Urinary bladder (tissue), 4 donors: ENCODE data around the gene ZIC1. TPM values are rescaled to one million over a fixed set of nuclear protein-coding genes. Genes with fewer than 3 reads are reported as not detected.

Experiments used
- DNase-seq: peaks from one replicate; pipeline ENCODE4 v3.0.0-alpha.2; 2015; ENCODE audit errors: extremely low spot score
- H3K27ac ChIP-seq: one replicate; pipeline ENCODE4 v1.5.1; 2013; ENCODE audit warnings: low read depth, mild to moderate bottlenecking, moderate library complexity
- H3K36me3 ChIP-seq: one replicate; pipeline ENCODE4 v1.6.1; 2013; ENCODE audit warnings: mild to moderate bottlenecking, moderate library complexity; ENCODE audit not compliant: insufficient read depth
- H3K4me1 ChIP-seq: one replicate; pipeline ENCODE4 v1.6.1; 2013; ENCODE audit warnings: mild to moderate bottlenecking, moderate library complexity; ENCODE audit not compliant: insufficient read depth
- H3K4me3 ChIP-seq: one replicate; pipeline ENCODE4 v1.5.1; 2013; ENCODE audit warnings: low read depth, low read length
- WGBS: extraction: QIAGEN DNeasy Blood & Tissue Kit; methylation state at CpG from one replicate; pipeline ENCODE4 v1.1.7; 2013; 5-methylcytosine and 5-hydroxymethylcytosine counted together
- polyA plus RNA-seq: library from polyadenylated mRNA; stranded (reverse); fragments of 200-250 nt; gene quantifications from one replicate; pipeline ENCODE4 v1.2.3, GENCODE V29; 2013
- total RNA-seq: library from RNA; depleted of rRNA; stranded (reverse); fragments of >200 nt; gene quantifications from one replicate; pipeline ENCODE4 v1.2.3, GENCODE V29; 2014
- donor health status: healthy with polysubstance abuse.
- donor health status: healthy.

Gene ZIC1
- total and polyA plus RNA-seq, 2 donors: not detected

GRCh38 chr3:147405231-147406027, 3.7 kb upstream of the ZIC1 start:
- Histone ChIP-seq H3K27ac (no peak overlapping the region), H3K4me1 (peaks cover 1% of the 10 kb centered on the region), H3K36me3 (no peaks in the 10 kb centered on the region), H3K4me3 (no peak overlapping the region)
- WGBS: 6% methylated on average over 27 of the region's 27 CpGs
- no peak for DNase-seq

- 3% methylated on average over 25 of the region's 25 CpGs for WGBS
- H3K4me3 ChIP-seq: peak within 1 kb of the TSS; percentile 14
- no peak within 1 kb of the TSS for H3K27ac ChIP-seq
- peaks cover 1% of the 10 kb centered on the region for H3K4me1 ChIP-seq
- no peak for DNase-seq
- no peaks in the 10 kb centered on the region for H3K36me3 ChIP-seq
Measured at GRCh38 chr3:147406028-147406931, 2.9 kb upstream of the ZIC1 start, which contains the start of gene ZIC4. ZIC4 (minus strand) TSS chr3:147406543; CDS start chr3:147402797, 3,746 bp downstream.

- no peak for DNase-seq
- 4% methylated on average over 17 of the region's 17 CpGs for WGBS
- H3K27ac ChIP-seq: no peak overlapping the region
- H3K36me3 ChIP-seq: no peaks in the 10 kb centered on the region
- H3K4me1 ChIP-seq: peaks cover 1% of the 10 kb centered on the region
- peak overlapping the region; percentile 14 for H3K4me3 ChIP-seq
Measured at GRCh38 chr3:147407114-147407497, 2.1 kb upstream of the ZIC1 start.

DNA sequence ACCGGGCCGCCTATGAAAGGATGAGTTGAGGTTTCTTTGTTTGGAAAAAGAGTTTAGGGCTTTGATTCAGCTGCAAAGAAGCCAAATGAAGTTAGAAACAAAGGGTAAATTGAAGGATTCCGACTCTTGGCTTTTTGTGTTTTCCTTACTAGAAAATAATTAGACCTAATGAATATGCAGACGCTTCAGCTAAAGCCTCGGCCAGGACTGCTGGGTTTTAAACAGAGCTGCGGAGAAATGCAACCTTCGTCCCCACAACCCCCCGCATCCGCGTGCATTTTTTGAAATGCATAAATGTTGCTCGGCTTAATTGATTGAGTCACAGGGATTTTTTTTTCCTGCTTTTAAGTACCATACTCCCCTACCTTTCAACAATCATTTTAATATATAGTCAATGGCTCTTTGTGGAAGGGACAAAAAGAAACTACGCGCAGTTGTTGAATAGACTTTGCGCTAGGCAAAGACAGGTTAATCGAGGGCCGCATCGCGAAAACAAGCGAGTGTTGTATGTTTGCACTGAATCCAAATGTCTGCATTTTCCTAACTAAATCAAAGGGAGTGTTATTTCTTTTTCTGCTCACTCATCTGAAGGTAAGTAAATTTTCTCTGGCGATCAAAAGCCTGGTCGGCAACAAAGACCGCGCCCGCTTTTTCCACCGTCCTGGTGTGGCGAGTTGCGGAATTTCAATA, 1.5 kb upstream of the ZIC1 start:
- Histone ChIP-seq H3K27ac (no peak overlapping the region), H3K36me3 (no peaks in the 10 kb centered on the region), H3K4me3 (peak overlapping the region; percentile 14), H3K4me1 (peaks cover 1% of the 10 kb centered on the region)
- WGBS: 7% methylated on average over 27 of the region's 27 CpGs
- no peak for DNase-seq

DNA sequence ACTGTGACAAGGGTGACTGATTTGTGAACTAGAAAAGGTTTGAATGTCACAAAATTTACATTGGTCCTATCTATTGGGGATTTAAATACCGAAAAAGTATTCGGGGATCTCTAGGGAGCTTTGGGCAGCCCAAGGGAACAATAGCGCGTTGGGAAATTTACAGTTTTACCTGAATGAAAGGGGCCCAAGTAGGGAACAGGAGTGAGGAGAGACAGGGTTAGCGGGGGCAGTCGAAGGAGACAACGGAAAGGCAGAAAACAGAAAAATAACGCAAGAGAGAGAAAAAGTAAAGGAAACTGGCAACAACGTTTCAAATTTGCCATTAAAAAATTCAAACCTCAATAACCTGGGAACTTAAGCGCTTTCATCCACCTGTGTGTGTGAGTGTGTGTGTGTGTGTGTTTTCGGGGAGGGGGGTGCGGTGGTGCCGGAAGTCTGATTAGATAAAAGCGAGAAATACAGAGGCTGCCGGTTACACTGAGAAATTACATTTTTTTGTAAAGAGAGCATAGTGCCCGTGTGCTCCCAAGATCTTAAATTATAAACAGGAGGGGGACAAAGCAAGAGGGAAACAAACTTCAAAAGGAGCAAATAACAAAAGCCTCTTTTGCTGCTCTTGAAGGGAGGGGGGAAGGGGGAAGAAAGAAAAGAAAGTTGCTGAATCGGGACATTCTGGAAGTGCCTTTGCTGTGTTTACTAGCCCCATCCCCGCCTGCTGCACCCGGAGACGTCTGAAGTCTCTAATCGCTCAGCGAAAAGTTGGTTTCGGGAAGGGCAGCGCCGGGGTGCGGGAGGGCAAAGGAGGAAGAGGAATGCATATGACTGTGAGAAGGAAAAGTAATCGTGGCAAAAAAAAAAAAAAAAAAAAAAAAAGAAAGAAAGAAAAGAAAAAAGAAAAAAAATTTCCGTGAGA, 721 bp upstream of the ZIC1 start:
- no peak for DNase-seq
- 6% methylated on average over 28 of the region's 28 CpGs for WGBS
- peaks cover 3% of the 10 kb centered on the region for H3K4me1 ChIP-seq

GRCh38 chr3:147410116-147410525, 956 bp downstream of the ZIC1 start:
- DNase-seq: no peak
- H3K27ac ChIP-seq: no peak overlapping the region
- H3K36me3 ChIP-seq: no peaks in the 10 kb centered on the region
- peak overlapping the region; percentile 24 for H3K4me3 ChIP-seq
- peaks cover 3% of the 10 kb centered on the region for H3K4me1 ChIP-seq
- WGBS: 3% methylated on average over 52 of the region's 52 CpGs

More for the DNA sequence above, 721 bp upstream of the ZIC1 start:
- Histone ChIP-seq H3K27ac (no peak overlapping the region), H3K4me3 (no peak overlapping the region), H3K36me3 (no peaks in the 10 kb centered on the region)

GRCh38 chr3:147410526-147411237, 1.5 kb downstream of the ZIC1 start:
- 2% methylated on average over 61 of the region's 61 CpGs for WGBS
- DNase-seq: no peak
- peak overlapping the region; percentile 24 for H3K4me3 ChIP-seq
- H3K36me3 ChIP-seq: no peaks in the 10 kb centered on the region
- H3K27ac ChIP-seq: no peak overlapping the region
- peaks cover 3% of the 10 kb centered on the region for H3K4me1 ChIP-seq

DNA sequence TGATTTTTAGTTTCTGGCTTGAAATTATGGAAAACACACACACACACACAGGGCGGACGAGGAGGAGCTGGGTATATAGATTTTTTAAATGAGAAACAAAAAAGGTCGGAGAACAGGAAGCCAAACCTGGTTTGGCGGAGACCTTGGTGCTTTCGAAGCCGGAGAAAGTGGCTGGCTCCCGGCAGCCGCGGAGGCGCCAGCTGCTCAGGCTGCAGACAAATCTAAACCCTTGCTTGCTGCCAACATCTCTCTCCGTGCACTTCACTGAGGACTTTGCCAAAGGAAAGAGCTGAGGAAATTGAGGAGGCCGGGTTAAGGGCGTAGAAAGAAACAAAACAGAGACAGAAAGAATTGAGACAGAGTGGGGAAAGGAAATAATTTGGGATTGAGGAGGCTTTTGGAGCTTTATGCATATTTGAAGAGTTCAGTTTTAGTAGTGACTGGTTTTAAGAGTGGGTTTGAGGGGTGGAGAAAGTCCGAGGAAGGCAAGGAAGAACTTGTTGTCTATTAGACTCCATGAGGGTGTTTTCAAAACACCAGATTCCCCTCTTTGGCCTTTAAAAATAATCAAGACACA, 2.2 kb downstream of the ZIC1 start:
- Histone ChIP-seq H3K4me1 (peaks cover 3% of the 10 kb centered on the region), H3K36me3 (no peaks in the 10 kb centered on the region), H3K4me3 (peak overlapping the region; percentile 24), H3K27ac (no peak overlapping the region)
- no peak for DNase-seq
- 5% methylated on average over 14 of the region's 14 CpGs for WGBS

GRCh38 chr3:147411815-147412241, 2.7 kb downstream of the ZIC1 start:
- 5% methylated on average over 20 of the region's 20 CpGs for WGBS
- H3K36me3 ChIP-seq: no peaks in the 10 kb centered on the region
- H3K27ac ChIP-seq: no peak overlapping the region
- H3K4me3 ChIP-seq: no peak overlapping the region
- no peak for DNase-seq
- peaks cover 3% of the 10 kb centered on the region for H3K4me1 ChIP-seq

DNA sequence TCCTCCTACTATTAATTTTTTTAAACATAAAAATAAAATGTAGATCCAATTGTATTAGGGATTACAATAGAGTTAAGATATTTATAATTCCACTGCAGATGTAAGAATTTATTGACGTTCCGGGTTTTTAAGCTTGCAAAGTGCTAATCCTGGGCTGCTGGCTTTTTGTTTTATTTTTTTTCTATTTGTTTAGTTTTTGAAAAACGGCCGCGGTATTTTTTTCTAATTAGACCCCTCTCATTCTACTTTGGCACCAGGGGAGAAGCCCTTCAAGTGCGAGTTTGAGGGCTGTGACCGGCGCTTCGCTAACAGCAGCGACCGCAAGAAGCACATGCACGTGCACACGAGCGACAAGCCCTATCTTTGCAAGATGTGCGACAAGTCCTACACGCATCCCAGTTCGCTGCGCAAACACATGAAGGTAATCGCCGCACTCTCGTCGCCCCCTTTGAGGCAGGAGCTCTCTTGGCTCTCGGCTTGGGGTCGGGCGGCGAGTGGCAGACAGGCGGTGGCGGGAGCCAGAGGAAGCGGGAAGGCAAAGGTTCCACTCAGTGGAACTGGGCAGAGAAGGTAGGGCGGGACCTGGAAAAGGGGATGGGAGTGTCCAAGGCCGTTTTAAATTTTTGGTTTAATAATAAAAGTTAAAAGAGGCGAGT, 3.2 kb downstream of the ZIC1 start:
- Histone ChIP-seq H3K4me3 (no peak overlapping the region), H3K27ac (no peak overlapping the region), H3K4me1 (peaks cover 3% of the 10 kb centered on the region), H3K36me3 (no peaks in the 10 kb centered on the region)
- DNase-seq: no peak
- 6% methylated on average over 32 of the region's 32 CpGs for WGBS

- Histone ChIP-seq H3K27ac (no peak overlapping the region), H3K4me1 (peaks cover 3% of the 10 kb centered on the region), H3K4me3 (peak overlapping the region; percentile 24), H3K36me3 (no peaks in the 10 kb centered on the region)
- 5% methylated on average over 37 of the region's 37 CpGs for WGBS
- no peak for DNase-seq
Measured at GRCh38 chr3:147412917-147413685, 3.9 kb downstream of the ZIC1 start.
